SU-DHL-6 (cell line): Measurements from ENCODE around the gene SSC4D.

ENCODE experiments used
- EZH2phosphoT487 ChIP-seq: fragments of 200-600 bp; sonication (generic), shearing (Covaris generic); conservative IDR thresholded peaks from 2 replicates; pipeline ENCODE4 v1.6.1; 2018; ENCODE audit warnings: mild to moderate bottlenecking, antibody characterized with exemption, low read length, moderate library complexity, mixed read lengths
- TF ChIP-seq, protein P1 (sequence below): fragments of 200-600 bp; sonication (generic); IDR thresholded peaks from one replicate; pipeline ENCODE4 v1.5.1; 2017; ENCODE audit warnings: antibody characterized with exemption, mild to moderate bottlenecking, low read length, moderate library complexity; ENCODE audit not compliant: insufficient read depth, poor library complexity, severe bottlenecking

DNA sequence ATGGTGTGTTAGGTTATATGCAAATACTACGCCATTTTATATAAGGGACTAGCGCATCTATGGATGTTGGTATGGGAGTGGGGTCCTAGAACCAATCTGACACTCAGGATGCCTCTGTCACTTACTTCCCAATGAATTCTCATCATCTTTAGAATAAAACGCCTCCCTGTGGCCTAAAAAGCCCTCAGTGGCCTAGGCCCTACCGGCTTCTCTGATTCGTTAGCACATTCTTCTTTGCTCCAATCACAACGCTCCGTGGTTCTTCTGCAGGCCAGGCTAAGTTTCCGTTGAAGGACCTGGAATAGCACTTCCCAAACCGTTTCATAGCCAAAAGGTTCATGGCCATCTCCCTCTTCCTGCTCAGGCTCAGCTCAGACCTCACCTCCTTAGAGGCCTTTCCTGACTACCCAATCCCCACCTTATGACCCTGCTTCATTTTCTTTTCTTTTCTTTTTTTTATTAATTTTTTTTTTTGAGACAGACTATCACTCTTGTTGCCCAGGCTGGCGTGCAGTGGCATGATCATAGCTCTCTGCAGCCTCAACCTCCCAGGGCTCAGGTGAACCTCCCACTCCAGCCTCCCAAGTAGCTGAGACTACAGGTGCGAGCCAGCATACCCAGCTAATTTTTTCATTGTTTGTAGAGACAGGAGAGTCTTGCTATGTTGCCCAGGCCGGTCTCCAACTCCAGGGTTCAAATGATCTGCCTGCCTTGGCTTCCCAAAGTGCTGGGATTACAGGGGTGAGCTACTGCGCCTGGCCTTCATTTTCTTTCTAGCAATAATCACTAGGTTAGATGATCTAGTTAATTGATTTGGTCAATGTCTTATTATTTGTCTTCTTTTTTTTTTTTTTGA is 26.2 kb downstream of the SSC4D start:
- TF ChIP-seq, protein P1, sequence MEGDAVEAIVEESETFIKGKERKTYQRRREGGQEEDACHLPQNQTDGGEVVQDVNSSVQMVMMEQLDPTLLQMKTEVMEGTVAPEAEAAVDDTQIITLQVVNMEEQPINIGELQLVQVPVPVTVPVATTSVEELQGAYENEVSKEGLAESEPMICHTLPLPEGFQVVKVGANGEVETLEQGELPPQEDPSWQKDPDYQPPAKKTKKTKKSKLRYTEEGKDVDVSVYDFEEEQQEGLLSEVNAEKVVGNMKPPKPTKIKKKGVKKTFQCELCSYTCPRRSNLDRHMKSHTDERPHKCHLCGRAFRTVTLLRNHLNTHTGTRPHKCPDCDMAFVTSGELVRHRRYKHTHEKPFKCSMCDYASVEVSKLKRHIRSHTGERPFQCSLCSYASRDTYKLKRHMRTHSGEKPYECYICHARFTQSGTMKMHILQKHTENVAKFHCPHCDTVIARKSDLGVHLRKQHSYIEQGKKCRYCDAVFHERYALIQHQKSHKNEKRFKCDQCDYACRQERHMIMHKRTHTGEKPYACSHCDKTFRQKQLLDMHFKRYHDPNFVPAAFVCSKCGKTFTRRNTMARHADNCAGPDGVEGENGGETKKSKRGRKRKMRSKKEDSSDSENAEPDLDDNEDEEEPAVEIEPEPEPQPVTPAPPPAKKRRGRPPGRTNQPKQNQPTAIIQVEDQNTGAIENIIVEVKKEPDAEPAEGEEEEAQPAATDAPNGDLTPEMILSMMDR = no peak
- no peak for TF ChIP-seq EZH2phosphoT487
